Mammary epithelial cell (primary cell): ENCODE measurements around the gene SEPTIN5.

Source experiments
- EZH2 ChIP-seq: IDR thresholded peaks from 2 replicates; pipeline ENCODE4 v1.6.1; 2012; ENCODE audit warnings: low read length, inconsistent platforms, borderline replicate concordance
- TF ChIP-seq, protein P1 (sequence below), 2 donors: IDR thresholded peaks in 1 of 2; conservative IDR thresholded peaks in 1 of 2; 2 replicates each; pipeline ENCODE4 v1.5.1; 2011 to 2012; ENCODE audit warnings: inconsistent platforms in 2 of 2, low read length in 2 of 2, mild to moderate bottlenecking in 2 of 2, control low read depth in 1 of 2, low read depth in 1 of 2; ENCODE audit not compliant: insufficient read depth in 1 of 2; ENCODE audit errors: extremely low read depth in 1 of 2

DNA sequence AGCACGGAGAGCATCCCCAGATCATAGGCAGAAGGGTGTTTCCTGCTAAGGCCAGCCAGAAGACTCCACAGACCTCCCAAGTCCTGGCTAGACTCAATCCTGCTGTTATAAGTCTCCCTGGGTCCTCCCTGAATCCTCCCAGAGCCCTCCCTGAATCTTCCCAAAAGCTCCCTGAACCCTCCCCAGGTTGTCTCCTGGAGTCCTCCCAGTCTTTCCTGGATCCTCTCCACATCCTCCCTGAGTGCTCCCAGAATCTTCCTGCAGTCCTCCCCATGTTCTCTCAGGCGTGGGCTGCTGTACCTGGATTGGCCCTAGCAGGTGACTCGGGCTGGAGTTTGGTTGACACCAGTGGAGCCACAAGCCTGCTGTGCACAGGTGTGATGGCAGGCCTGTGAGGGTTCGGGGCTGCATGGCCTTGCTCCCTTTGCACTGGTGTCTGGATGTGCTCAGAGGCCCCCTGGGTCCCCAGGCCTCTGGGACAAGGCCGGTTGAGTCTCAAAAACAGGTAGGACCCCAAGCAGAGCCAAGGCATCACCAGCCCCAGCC, 20.6 kb downstream of the SEPTIN5 start:
- TF ChIP-seq, protein P1, sequence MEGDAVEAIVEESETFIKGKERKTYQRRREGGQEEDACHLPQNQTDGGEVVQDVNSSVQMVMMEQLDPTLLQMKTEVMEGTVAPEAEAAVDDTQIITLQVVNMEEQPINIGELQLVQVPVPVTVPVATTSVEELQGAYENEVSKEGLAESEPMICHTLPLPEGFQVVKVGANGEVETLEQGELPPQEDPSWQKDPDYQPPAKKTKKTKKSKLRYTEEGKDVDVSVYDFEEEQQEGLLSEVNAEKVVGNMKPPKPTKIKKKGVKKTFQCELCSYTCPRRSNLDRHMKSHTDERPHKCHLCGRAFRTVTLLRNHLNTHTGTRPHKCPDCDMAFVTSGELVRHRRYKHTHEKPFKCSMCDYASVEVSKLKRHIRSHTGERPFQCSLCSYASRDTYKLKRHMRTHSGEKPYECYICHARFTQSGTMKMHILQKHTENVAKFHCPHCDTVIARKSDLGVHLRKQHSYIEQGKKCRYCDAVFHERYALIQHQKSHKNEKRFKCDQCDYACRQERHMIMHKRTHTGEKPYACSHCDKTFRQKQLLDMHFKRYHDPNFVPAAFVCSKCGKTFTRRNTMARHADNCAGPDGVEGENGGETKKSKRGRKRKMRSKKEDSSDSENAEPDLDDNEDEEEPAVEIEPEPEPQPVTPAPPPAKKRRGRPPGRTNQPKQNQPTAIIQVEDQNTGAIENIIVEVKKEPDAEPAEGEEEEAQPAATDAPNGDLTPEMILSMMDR (conservative IDR thresholded peaks at IDR 0.05 in 1 of 2, IDR thresholded peaks at IDR 0.05 in 1 of 2; ENCODE audit: extremely low read depth in 1 of 2, insufficient read depth in 1 of 2, low read depth in 1 of 2, low read length in 2 of 2) = no peak
- TF ChIP-seq EZH2 = no peak
